Measurements from ENCODE around the gene PCSK5.
"Not testable (repeated sequence)": the region's sequence is repeated elsewhere in the genome, so short reads cannot be mapped to it uniquely, and the experiment has no call there.

Gene PCSK5

DNA sequence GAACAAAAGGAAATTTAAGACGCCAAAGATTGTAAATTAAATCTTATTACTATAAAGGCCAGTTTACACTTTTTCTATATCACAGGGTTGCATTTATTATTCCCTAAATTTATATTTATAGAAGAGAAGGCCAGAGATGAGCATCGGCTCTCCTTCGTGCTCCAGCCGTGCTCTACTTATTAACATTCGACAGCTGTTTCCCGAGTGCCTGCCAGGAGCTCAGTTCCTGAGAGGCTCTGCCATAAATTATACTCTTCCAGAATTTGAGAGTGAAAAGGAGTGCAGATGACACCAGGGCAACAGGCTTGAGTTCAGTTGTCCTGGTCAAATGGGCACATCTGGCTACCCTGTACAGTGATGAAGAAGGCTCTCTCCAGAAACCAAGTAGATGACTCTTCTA, 70.1 kb downstream of the PCSK5 start:
- Mint-ChIP-seq H3K4me1 (peaks cover 36% of the 10 kb centered on the region), H3K4me3 (no peak overlapping the region), H3K9me3 (peaks cover 0 to 4% of the 10 kb centered on the region in 2 donors), H3K27me3 (no peaks in the 10 kb centered on the region), H3K27ac (no peak overlapping the region)
- ATAC-seq (no peak), DNase-seq (no peak)

DNA sequence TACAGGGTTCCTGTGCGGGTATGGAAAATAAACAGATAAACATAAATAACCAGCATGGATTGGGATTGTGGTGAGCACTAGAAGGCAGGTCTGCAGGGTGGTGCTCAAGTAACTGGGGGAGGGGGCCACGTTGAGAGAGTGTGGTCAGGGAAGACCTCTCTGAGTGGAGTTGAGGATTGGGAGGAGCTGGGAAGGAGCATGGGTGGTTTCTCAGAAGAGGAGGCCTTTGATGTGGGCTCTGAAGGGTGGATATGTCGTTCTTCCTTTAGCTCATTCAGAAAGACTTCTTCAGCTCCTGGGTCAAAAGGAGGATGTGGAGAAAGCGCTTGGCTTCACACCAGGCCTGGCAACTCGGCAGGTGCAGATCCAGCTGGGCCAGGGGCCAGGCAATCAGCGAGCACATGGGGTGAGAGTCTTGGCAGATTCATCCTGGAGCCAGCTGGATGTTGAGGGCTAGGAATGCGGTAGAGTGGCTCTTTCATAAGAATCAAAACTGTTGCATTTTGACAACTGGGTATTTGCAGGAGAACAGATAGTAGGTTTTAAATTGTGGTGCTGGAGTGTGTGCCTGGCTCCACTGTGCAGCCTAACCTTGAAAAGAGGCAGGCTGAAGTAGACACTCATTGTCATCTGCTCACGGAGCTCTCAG, 71.7 kb downstream of the PCSK5 start:
- Mint-ChIP-seq H3K27me3 (no peaks in the 10 kb centered on the region), H3K27ac (peak overlapping the region; percentile 37 to 90), H3K4me1 (peaks cover 36% of the 10 kb centered on the region), H3K9me3 (peaks cover 0 to 4% of the 10 kb centered on the region in 2 donors), H3K4me3 (peak overlapping the region; percentile 44 to 63)
- no peak for DNase-seq
- peak; percentile 45 for ATAC-seq

DNA sequence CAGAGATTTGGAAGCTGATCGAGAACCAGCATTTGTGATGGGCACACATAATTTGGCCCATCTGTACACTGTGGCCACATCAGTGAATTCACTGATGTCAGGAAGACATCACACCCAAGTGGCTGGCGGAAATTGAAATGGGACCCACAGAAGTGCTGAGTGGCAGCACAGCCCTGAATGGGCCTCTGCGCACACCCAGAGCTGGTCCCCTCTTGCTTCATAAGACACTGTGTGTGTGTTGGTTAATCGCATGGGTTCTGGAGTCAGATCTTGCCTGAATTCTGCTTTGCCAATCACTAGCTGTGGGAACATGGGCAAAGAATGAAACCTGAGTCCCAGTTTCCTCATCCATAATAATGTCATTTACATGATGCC, 72.2 kb downstream of the PCSK5 start:
- H3K9me3 Mint-ChIP-seq: peaks cover 0 to 4% of the 10 kb centered on the region in 2 donors
- no peaks in the 10 kb centered on the region for H3K27me3 Mint-ChIP-seq
- H3K4me1 Mint-ChIP-seq: peaks cover 36% of the 10 kb centered on the region
- H3K27ac Mint-ChIP-seq: no peak overlapping the region
- DNase-seq (no peak), ATAC-seq (peak; percentile 48)
- H3K4me3 Mint-ChIP-seq: peak overlapping the region in 1 of 2 donors; percentile 63

DNA sequence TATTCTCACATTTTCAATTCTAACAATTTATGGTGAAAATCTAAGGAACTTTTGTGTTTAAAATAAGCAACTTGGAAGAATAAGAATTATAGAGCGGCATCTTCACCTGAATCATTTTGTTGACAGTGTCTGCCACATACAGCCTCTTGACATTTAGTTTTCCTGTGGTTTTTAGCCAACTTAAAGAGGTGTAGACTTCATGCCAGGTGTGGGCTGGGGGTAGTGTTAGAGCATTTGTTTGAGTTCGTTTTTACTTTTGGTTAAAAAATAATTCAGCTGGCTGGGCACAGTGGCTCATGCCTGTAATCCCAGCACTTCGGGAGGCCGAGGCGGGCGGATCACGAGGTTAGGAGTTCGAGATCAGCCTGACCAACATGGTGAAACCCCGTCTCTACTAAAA, 72.8 kb downstream of the PCSK5 start:
- not testable (repeated sequence) for H3K4me3 Mint-ChIP-seq, H3K27me3 Mint-ChIP-seq, H3K27ac Mint-ChIP-seq, DNase-seq, H3K9me3 Mint-ChIP-seq, ATAC-seq
- H3K4me1 Mint-ChIP-seq: peaks cover 36% of the 10 kb centered on the region

DNA sequence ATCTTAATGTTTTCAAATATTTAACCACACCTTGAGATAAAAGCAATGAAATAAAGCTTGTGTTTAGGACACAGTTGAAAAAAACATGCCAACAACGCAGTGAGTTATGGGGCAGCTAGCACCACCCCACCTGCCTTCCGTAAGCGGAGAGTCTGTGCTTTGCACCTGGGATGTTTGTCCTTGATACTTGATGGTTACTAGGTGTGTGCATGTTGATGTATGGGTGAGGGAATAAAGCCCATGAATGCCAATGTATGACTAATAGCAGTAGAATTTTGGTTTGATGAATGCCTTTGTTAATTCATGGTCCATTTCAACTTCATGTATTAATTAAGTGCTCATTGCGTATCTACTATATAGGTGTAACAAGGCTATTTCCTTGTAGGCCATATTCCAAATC, 74.0 kb downstream of the PCSK5 start:
- no peaks in the 10 kb centered on the region for H3K27me3 Mint-ChIP-seq
- H3K9me3 Mint-ChIP-seq: peaks cover 0 to 4% of the 10 kb centered on the region in 2 donors
- DNase-seq: no peak
- no peak overlapping the region for H3K27ac Mint-ChIP-seq
- ATAC-seq: no peak
- H3K4me3 Mint-ChIP-seq: no peak overlapping the region
- H3K4me1 Mint-ChIP-seq: peaks cover 30% of the 10 kb centered on the region

DNA sequence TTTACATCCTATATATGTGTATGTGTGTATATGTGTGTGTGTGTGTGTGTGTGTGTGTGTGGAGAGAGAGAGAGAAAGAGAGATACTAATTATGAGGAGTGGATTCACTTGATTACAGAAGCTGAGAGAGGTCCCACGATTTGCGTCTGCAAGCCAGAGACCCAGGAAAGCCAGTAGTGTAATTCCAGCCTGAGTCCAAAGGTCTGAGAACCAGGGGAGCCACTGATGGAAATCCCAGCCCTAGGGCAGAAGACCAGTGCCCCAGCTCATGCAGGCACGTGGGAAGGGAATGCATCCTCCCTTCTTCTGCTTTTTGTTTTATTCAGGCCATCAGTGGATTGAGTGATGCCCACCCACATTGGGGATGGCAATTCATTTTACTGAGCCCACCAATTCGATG, 74.8 kb downstream of the PCSK5 start:
- H3K27me3 Mint-ChIP-seq: no peaks in the 10 kb centered on the region
- peak overlapping the region in 1 of 2 donors; percentile 68 for H3K27ac Mint-ChIP-seq
- peaks cover 30% of the 10 kb centered on the region for H3K4me1 Mint-ChIP-seq
- ATAC-seq (no peak), DNase-seq (no peak)
- H3K4me3 Mint-ChIP-seq: no peak overlapping the region
- H3K9me3 Mint-ChIP-seq: peaks cover 0 to 4% of the 10 kb centered on the region in 2 donors

DNA sequence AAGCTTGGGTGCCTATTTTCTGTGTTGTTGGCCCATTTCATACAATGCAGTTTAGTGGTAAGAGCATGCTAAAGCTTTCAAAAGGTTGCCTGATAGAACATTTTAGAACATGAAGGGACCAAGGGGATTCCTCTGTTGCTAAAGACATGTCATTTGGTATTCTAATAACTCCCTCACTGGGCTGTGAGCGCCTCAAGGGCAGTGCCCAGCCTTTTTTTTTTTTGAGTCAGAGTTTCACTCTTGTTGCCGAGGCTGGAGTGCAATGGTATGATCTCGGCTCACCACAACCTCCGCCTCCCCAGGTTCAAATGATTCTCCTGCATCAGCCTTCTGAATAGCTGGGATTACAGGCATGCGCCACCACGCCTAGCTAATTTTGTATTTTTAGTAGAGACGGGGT, 77.1 kb downstream of the PCSK5 start:
- Mint-ChIP-seq H3K27me3 (no peaks in the 10 kb centered on the region), H3K4me3 (no peak overlapping the region), H3K27ac (no peak overlapping the region), H3K9me3 (peaks cover 4 to 9% of the 10 kb centered on the region in 2 donors), H3K4me1 (peaks cover 19% of the 10 kb centered on the region)
- no peak for ATAC-seq
- no peak for DNase-seq

DNA sequence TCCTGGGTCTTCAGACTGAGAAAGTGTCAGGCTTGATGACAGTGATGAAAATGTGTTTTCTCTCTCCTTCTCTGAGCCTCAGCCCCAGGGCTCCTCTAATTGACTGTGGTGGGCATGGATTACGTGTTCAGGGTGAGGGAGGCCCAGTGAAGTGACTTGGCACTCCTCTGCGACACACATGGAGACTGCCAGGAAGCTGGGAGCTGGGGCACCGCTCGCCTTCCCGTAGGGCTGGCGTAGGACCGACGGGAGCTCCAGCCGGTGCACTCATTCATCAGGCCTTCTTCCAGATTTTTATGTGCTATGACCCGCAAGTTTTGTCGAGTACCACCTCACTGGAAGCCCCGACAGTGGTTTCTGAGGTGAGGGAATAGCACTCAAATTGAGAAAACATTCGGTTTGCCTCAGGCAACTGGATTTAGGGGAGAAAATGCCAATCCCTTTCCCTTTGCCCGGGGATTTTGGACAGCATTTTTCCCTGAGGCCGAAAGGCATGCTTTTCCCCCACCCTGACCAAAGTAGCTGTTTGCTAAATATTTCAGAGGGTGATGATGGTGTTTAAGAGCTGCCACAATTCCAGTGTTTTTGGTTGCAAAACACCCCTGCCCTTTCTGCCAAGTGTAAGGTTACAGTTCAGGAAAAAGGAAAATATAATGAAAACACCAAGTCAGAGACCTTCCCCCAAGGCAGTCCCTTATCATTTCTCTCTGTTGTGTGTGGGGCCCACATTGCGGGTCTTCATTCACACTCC, 83.7 kb downstream of the PCSK5 start:
- Mint-ChIP-seq H3K9me3 (peaks cover 0 to 11% of the 10 kb centered on the region in 2 donors), H3K27ac (no peak overlapping the region), H3K4me3 (no peak overlapping the region), H3K4me1 (peaks cover 31% of the 10 kb centered on the region), H3K27me3 (no peaks in the 10 kb centered on the region)
- DNase-seq (no peak), ATAC-seq (no peak)

DNA sequence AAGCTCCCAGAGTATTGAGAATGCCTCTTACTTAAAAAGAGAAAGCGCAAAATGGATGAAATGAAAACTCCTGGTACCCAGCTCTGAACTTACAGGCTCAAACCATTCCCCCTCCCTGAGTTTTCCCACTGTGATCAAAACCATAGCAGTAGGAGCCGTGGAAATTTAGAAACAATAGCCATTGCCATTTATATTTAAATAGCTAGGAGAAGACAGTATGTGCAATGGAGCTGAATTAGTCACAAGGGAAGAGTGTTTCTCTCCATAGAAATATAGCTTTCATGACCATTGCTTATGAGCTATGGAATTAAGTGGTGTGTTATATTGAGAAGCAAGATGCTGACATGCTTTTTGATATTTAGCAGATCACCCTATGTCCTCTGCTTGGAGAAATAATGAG, 84.6 kb downstream of the PCSK5 start:
- no peaks in the 10 kb centered on the region for H3K27me3 Mint-ChIP-seq
- H3K4me1 Mint-ChIP-seq: peaks cover 39% of the 10 kb centered on the region
- no peak overlapping the region for H3K27ac Mint-ChIP-seq
- no peak overlapping the region for H3K4me3 Mint-ChIP-seq
- peaks cover 0 to 11% of the 10 kb centered on the region in 2 donors for H3K9me3 Mint-ChIP-seq
- DNase-seq (no peak), ATAC-seq (no peak)

DNA sequence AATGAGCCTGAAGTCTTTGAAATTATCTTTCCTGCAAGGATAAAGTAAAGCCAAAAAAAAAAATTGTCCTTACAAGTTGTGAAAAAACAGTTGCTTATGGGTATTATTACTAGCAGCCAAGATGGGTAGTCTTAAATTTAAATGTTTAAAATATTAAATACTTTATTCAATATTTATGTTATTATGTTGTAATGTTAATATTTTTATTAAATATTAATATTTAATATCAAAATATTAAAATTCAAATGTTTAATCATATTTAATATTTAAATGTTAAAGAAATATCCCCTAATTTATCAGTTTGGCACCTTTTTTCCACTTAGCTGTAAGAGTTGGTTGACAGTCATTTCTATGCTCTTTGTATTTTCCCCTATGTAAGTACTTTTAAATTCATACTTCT, 86.1 kb downstream of the PCSK5 start:
- Mint-ChIP-seq H3K27ac (no peak overlapping the region), H3K4me1 (peaks cover 39% of the 10 kb centered on the region), H3K4me3 (no peak overlapping the region), H3K9me3 (peaks cover 0 to 11% of the 10 kb centered on the region in 2 donors), H3K27me3 (no peaks in the 10 kb centered on the region)
- ATAC-seq (no peak), DNase-seq (no peak)

DNA sequence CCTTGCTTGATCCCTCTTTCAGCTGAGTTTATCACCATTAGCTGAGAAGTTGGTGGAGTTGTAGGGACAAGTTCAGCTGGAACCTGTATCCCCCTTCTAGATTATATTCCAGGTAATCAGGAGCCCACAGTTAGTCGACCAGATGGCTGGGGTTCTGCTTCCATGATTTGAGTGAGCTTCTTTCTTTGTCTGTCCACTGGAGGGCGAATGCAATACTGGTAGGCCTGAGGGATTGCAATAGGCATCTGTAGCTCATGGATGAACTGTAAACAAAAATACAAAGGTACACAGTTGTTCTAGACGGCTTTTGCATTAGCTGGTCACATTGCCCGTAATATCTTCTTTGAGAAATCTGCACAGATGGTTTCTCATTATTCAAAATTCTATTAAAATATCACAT, 88.9 kb downstream of the PCSK5 start:
- no peaks in the 10 kb centered on the region for H3K9me3 Mint-ChIP-seq

DNA sequence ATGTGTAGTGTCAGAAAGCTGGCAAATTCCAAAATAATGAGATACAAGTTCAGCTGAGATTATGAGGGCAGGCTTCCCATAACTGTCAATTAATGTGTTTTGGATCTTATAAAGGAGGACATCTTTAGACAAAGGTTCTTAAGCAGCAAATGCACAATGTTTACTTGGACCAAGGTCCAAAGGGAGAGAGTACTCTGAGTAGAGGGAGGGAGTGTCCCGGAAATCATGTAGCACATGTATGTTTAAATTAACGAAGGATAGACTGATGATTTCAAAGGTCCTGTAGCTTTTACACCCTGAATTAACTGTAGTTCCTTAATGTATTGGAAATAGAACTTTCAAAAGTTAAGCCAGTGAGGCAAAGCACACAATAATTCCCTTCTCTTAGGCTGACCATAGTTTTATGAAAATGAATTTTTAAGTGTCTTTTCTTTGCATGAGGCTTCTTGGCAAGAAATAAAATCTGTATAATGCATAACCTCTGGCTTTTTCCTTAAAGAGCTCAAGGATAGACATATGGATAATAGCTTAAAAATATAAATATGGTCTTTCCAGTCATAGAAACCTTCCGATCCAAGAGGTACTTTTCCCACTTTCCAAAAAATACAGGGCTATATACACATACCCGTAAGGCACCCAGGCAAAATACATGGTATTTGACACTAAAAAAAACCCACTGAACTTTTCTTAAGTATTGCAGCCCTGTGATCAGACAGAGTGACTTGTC, 93.0 kb downstream of the PCSK5 start:
- no peaks in the 10 kb centered on the region for H3K9me3 Mint-ChIP-seq

More for the DNA sequence above, 88.9 kb downstream of the PCSK5 start:
- no peak overlapping the region for H3K27ac Mint-ChIP-seq
- H3K4me1 Mint-ChIP-seq: peaks cover 45% of the 10 kb centered on the region
- no peak for ATAC-seq
- H3K4me3 Mint-ChIP-seq: no peak overlapping the region
- DNase-seq: no peak
- no peaks in the 10 kb centered on the region for H3K27me3 Mint-ChIP-seq

DNA sequence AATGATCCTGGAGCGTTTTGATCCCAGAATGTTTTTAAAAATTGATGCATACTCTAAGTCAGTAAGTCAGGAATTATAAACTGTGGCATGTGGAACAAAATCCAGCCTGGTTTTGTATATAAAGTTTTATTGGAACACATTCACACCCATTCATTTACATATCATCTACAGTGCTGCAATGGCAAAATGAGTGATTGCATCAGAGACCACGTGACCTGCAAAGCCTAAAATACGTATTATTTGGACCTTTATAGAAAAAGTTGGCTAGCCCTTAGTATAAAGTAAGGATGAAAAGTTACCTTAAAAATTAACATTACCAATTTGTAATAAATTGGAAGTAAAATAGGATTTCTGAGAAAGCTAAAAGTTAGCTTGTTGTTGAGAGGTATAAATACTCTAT, 95.0 kb downstream of the PCSK5 start:
- Mint-ChIP-seq H3K9me3 (no peaks in the 10 kb centered on the region), H3K27me3 (no peaks in the 10 kb centered on the region)

More for the DNA sequence above, 93.0 kb downstream of the PCSK5 start:
- no peak overlapping the region for H3K27ac Mint-ChIP-seq
- DNase-seq: no peak
- H3K4me1 Mint-ChIP-seq: peaks cover 14% of the 10 kb centered on the region
- ATAC-seq: no peak
- no peaks in the 10 kb centered on the region for H3K27me3 Mint-ChIP-seq
- no peak overlapping the region for H3K4me3 Mint-ChIP-seq

DNA sequence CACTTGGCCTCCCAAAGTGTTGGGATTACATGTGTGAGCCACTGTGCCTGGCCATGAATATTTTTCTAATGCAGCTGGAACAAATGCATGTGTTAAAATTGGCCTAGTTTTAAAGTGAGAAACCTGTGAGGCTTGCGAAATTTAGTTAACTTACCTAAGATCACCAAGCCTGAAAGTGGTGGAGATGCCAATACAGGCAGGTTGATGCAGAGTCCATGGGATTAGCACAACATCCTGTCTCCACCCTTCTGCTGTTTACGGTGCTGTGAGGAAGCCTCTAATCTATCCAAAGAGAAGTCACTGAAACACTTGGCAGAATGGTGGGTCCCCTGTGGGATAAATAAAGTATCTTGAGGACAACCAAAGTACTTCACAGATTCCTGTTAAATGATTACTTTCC, 98.2 kb downstream of the PCSK5 start:
- Mint-ChIP-seq H3K27ac (no peak overlapping the region), H3K9me3 (peaks cover 0 to 4% of the 10 kb centered on the region in 2 donors), H3K4me1 (peaks cover 11% of the 10 kb centered on the region)

More for the DNA sequence above, 95.0 kb downstream of the PCSK5 start:
- ATAC-seq: no peak
- Mint-ChIP-seq H3K4me3 (no peak overlapping the region), H3K4me1 (peaks cover 6% of the 10 kb centered on the region), H3K27ac (no peak overlapping the region)
- no peak for DNase-seq

DNA sequence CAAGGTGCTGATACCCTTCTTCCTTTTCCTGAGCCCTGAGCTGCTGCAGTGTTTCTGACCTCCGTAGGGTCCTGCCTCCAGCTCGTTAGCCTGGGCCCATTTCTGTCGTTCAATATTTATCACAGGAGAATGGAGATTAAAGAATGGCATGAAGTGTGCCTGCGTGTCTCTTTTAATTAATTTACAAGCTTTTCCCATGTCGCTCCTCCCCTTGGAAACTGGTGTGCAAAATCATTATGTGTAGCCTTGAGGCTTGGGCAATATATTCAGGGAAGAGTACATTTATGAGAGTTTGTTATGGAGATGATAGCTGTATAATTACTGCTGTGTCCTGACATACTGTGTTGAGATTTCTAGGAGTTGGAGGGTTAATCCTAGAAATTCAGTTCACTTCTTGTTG, 99.7 kb downstream of the PCSK5 start:
- Mint-ChIP-seq H3K4me3 (no peak overlapping the region), H3K9me3 (peaks cover 10% of the 10 kb centered on the region in 2 donors), H3K27me3 (no peaks in the 10 kb centered on the region), H3K27ac (no peak overlapping the region), H3K4me1 (peaks cover 26% of the 10 kb centered on the region)
- no peak for ATAC-seq
- no peak for DNase-seq

More for the DNA sequence above, 98.2 kb downstream of the PCSK5 start:
- ATAC-seq: no peak
- Mint-ChIP-seq H3K27me3 (no peaks in the 10 kb centered on the region), H3K4me3 (no peak overlapping the region)
- DNase-seq: no peak

Data from stimulated activated naive CD8-positive, alpha-beta T cell treated with anti-CD3 and anti-CD28 coated beads, Interleukin-15, amount 100 ng/mL, for 72 hours (primary cell).